HG02588 (cell line): ENCODE results near the gene HECW1.

Experiments
- ATAC-seq: cut with Tn5 transposase; IDR thresholded peaks from one replicate; pipeline ENCODE4 v1.9.1; 2021; ENCODE audit warnings: mild to moderate bottlenecking, moderate library complexity; ENCODE audit not compliant: unreplicated experiment

Gene HECW1

DNA sequence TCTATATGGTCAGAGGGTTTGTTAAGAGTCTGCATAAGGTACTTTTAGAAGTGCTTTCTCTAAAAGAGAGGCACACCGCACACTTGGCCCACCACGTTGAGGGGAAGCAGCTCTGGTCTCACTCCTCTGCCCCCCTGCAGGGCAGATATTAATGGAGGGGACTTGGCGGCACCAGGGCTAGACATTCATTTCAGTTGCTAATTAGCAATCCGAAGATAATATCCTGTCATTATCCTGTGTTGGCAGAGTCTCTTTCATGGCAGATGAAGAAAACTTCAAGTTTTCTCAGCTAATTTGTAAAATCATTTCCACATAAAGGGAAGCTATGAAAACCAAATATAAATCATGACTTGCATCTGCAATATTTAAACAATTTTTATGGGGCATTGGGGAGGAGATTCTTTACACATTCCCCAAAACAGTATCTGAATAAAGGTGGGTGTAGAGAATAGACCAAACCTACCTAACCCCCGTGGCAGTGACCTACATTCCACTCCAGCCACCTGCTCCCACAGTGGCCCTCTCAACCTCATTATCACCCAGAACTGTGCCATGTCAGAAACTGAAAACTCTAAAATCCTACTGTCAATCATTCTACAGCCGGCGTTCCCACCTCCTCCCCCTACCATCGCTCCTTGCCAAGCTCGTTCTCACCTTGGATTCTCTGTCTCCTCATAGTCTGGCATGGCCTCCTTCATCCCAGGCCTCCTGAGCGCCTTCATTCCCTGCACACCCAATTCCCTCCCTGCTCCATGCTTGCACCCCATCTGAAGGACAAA lies 416.3 kb downstream of the HECW1 start:
- no peak for ATAC-seq

DNA sequence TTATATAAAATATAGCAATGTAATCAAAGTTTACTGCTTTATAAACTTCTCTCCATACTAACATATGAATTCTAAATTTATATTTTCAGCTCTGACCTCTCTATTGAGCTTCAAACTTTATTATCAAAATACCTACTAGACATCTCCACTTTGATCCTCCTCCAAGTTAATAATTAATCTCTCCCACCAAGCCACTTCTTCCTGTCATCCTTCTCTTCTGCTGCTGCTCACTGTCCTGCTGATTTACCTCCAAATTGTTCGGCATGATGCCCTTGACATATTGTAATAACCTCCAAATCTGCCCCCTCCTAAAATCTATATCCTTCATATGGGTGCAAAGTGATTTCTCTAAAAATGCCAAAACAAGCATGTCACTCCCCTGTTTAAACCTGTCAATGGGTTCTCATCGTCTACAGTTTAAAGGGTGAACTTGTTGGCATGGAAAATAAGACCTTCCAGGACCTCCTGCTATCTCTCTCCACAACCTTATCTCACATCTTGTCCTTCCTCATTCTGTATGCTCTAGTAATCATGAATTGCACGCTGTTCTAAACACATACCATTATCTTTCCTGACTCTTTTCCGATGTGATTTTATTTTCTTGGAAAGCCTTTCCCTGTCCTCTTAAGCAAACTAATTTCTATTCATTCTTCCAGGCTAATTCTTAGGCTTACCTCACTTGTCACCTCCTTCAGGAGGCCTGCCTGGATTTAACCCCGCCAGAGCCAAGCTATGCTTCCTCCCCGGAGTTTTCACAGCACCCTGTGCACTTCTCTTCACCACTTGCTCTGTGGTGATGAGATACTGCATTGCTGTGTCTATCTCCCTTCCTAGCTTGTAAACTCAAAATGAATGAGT lies 418.3 kb downstream of the HECW1 start:
- no peak for ATAC-seq

DNA sequence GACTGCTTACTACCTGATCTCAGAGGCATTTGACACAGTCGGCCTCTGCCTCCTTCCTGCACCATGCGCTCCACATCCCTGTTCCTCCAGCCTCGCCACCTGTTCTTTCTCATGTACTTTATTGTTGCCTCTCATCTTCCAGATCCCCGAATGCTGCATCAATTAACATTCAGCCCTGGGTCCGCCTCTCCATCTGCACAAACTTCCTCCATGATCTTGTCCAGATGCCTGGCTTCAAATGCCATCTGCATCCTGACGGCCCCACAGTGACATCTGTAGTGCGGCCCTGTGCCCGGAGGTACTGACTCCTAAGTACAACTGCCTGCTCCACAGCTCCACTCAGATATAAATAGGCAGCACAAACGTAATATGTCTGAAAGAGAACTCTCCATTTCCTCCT lies 419.3 kb downstream of the HECW1 start:
- no peak for ATAC-seq

DNA sequence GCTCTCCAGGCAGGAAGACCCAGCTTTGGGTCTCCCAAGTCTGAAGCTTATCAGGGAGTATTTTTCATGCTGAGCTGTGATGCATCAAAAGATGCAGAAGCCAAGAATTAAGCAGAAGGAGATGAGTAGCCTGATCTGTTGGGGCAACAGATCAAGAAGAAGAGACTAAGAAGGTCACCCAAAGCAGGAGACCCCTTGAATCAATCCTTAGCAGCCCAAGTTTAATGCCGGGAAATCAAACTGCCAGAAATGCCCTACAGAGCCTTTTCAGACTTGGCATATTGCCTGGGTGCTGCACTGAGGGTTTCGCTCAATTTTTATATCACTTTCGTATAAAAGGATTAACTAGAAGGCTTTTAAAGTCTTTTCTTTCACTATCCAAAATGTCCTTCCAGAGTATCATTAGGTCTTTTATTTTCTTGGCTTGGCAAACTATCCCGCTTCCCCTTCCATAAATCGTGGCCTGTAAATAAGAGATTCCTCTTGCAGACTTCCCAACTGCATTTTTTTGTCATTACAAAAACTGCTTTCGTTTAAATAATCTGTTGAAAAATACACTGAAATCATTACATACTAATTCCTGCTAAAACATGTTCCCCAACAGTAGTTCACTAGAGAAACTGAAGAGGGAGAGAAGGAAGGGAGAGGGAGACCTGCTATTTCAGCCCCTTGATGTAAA lies 421.5 kb downstream of the HECW1 start:
- no peak for ATAC-seq

DNA sequence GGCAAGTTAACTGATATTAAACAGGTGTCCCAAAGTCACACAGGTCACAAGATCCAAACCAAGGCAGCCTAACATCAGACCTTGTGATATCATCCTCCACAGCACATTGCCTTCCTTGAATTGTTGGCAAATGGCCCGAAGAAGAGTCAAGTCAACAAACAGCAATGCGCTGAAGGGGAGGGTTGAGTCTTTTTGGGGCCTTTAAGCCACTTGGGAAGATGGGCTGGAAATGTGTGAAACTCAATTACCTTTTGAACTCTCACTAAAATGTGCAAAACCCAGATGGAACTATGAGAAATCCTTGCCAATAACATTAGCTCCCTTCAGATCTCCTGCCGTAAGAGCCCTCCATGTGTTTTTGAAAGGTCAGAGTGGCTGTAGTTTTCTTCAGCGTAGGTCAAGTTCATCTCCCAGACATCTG lies 422.6 kb downstream of the HECW1 start:
- no peak for ATAC-seq

DNA sequence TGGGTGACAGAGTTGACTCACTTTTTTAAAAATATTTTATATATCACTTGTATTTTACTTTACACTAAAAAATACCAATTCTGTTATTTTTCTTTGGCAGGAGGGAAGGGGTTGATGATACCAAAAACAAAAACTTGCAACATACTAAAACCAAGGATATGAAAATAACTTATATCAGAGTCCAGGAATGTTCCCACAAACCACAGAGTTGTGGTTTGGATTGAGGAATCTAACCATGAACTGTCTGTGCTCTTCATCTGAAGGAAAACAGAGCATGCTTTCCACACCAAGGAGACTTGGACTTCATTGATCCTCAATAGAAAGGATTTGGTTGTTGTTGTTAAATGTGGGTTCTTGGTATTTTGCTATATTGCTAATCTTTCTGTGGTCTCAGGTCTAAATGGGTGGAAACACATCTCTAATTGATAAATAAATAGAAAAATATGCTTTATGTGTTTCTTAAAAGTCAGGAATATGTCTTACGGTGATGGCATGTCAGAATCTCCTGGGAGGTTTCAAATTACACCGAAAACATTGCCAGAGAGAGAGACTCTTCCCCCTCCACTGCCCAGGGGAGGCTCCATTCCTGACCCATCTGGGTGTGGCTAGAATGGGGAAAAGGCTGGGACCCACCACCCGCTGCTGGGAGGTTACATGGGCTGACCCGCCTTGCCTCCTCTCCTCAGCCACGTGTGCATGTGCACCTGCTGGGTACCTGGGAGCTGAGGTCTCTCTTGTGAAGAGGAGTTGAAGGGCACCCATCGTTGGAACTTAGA lies 423.6 kb downstream of the HECW1 start:
- ATAC-seq = no peak

DNA sequence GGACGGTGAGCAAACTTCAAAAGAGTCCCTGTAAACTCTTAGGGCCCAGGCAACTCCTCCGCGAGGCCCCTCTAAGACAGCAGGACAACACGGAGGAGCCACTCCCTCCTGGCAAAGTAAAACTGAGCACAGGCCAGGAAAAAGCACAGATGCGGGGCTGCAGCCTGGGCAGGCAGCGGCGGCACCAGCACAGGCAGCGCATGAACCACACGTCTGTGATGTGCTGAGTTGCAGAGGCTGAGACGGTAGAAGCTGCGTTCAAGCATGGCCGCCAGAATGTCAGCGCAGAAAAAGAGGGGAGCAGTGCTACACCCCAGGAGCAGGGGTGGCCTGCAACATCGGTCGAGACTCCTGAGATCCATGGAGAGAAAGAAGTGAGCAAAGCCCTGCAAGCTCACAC lies 424.3 kb downstream of the HECW1 start:
- ATAC-seq = no peak

DNA sequence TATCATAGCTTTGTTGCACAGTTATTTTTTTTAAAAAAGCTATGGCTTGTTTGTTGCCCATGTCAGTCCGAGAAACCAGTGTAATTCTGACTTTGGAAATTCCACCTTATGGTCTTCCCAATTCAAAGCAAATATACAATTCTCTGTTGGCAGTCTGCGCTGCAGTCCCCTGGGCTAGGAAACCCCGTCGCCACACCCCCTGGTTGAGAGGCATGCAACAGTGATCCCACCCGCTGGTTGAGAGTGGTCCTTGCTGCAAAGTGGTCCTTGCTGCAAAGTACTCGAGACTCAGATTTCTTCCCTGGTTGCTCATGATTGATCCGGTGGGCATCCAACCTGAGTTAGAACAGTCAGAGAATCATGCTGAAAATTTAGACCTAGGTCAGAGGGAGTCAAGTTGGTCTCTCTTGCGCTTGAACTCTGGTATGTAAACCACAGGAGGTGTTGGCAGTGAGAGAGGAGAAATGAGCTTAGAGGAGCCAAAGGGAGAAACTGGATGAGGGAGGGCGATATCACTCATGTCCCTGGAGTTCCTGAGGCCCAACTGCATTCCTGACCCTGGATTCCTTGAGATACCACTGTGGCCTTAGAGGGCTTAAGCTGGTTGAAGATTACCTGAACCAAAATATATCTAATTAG lies 425.4 kb downstream of the HECW1 start:
- no peak for ATAC-seq

DNA sequence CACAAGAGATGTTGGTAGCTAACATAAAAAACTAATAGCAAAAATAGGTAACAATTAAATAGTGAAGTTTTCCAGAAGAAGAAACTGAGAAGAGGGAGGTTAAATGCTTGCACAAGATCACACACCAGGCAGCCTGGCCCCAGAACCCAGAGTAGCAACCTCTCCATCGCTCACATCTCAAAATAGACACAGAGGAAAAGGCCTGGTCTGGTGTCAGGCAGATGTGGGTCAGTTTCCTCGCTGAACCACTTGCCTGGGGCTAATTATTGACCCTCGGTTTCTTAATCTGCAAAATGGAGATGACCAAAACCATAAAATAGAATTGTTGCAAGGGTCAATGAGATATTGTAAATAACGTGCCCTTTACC lies 425.9 kb downstream of the HECW1 start:
- no peak for ATAC-seq

DNA sequence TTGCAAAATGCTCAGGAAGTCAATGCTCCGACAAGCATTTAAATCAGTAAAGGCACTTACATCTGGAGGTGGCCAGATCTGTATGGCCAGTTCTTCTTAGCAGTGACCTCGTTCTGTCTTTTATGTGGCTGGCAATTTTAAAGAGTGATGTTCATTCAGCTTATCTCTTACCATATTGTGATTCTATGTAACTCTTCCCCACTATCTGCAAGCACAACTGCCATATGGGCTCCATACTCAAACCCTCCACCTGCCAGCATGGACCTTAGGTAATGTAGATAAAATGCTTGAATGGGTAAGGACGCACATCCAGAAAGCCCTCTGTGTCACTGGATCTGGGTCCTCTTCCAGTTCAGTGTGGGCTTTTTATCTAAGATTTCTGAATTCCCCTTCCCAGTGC lies 428.0 kb downstream of the HECW1 start:
- no peak for ATAC-seq

DNA sequence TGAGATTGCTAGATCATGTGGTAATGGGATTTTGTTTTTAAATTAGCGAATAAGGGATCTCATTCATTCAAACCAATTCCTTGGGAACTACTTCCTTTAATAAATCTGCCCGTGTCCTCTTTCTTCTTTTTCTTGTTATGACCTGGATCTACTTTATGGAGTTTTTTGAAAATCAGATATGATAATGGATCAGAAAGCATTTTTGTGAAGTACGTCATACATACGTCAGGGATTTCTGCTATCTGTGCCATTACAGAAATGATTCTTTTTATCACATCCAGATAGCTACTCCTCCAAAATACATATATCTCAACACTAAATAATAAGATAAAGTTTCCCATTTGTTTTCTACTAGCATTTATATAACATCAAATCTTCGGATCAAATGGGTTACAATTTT lies 430.3 kb downstream of the HECW1 start:
- ATAC-seq = no peak

DNA sequence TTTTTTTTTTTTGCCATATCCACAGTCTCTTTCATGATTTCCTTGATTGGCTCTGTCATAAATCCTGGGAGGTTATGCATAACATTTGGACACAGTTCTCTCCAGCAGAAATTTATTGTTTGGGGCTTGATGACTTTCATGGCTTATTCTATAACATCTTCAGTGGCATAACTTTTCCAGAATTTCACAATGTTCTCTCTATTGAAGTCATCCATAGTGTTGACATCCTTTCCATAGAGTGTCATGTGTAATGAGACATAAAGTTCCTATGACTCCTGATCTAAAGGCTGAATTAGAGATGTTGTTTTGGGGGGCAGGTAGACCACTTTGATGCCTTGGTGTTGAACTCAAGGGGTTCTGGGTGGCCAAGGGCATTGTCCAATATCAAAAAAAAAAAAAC lies 433.8 kb downstream of the HECW1 start:
- ATAC-seq = no peak

DNA sequence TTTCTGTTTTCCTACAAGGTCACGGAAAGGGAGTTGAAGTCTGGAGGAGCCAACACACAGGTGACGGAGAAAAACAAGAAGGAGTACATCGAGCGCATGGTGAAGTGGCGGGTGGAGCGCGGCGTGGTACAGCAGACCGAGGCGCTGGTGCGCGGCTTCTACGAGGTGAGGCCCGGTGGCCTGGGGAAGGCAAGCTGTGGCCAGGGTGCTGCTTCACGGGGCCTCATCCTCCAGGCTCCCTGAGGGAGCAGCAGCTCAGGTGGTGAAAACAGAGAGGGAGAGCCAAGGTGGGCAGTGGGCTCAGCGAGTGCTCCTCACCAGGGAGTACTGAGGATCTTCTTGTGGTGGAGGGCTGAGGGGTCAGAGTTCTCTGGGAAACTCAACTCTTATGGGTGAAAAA lies 438.0 kb downstream of the HECW1 start:
- no peak for ATAC-seq

DNA sequence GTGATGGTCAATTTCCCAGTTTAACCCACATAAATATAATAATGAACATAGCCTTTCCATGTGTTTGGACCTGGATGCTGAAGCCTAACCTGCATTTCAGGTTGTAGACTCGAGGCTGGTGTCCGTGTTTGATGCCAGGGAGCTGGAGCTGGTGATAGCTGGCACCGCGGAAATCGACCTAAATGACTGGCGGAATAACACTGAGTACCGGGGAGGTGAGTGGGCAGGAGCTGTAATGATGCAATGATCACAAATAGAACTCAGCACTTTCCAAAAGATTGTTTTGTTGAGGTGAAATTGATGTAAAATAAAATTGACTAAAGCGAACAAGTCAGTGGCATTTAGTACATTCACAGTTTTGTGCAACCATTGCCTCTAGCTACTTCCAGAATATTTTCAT lies 439.7 kb downstream of the HECW1 start:
- ATAC-seq = no peak

DNA sequence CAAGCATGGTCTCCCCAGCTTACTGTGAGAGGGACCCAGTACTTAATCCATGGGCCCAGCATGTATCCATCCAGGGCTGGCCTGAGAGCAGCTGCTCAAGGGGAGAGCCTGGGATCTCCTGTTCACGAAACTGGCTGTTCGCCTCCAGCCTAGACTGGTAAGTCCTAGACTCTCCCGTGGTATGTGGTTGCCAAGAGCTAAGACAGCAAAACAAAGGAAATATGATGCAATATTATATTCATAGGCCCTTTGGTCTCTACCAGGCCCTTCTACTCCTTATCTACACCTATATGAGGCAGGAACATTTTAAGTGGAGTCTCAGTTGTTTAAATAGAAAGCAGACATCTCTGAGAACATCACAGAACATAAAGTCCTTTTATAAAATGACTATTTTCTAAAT lies 441.6 kb downstream of the HECW1 start:
- no peak for ATAC-seq

DNA sequence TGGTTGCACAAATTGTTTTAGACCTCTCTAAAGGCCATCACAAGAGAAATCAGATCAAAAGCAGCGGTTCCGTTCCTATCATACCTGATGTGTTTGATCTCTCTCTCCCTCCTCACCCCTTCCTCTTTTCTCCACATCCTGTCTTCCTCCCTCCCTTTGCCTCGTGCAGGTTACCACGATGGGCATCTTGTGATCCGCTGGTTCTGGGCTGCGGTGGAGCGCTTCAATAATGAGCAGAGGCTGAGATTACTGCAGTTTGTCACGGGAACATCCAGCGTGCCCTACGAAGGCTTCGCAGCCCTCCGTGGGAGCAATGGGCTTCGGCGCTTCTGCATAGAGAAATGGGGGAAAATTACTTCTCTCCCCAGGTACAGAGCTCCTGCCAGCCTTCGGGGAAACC lies 442.0 kb downstream of the HECW1 start:
- ATAC-seq = no peak

DNA sequence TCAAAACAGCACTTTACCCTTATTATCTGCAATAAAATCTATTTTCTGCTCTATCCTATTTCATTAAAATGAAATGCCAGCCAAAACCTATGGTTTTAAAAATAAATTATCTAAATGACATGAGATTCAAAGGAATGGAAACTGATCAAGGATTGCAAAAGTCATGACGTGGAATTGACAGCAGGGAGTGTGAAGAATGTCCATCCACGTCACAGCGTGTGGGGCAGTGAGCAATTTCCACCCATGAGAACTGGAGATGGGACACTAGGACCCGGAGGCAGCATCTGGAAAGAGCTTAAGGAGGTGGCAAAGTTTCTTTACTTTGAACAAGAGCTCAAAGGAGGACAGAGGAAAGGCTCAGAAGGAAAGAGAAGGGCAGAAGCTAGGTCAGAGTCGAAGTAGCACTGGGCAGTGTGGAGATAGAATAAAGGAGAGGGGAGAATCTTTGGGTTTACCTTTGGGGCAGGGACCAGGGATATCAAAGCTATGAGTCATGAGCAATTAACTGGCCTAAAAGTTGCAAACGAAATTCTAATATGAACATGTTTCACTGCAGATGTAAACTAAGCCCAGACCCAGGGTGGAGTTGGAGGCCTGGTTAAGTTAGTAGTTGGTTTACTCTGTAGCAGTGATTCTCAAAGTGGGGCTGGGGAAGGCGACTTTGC lies 445.5 kb downstream of the HECW1 start:
- ATAC-seq = no peak

DNA sequence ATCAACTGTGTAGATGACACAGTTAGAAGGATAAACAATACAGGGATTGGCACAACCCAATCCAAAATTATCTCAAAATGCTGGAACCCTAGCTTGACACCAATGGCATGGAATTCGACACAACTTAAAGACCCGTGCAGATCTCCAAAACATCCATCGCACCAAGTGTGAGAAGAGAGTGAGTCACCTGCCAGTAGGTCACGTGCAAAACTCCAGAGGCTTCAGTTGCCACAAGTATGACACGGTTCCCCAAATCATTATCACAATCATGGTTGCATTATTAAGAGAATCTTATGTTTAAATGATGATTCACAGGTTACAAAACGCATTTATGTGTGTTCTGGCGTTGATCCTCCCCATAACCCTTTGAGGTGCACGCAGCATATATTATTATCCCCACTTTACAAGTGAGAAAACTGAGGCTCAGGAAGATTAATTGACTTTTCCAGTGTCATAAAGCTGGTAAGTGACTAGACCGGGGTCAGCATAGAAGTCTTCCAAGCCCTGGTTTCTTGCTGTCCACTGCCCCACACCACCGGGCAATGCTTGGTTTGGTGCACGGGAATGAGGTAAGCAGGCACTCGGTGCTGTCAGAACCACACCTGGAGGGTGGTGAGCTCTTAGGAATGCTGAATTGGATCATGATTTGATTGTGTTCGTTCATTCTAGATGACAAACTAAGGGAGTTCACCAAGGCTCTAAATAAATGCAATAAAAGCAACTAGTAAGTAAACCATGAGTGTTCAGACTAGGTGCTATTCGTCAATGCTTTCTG lies 446.9 kb downstream of the HECW1 start:
- ATAC-seq = no peak

DNA sequence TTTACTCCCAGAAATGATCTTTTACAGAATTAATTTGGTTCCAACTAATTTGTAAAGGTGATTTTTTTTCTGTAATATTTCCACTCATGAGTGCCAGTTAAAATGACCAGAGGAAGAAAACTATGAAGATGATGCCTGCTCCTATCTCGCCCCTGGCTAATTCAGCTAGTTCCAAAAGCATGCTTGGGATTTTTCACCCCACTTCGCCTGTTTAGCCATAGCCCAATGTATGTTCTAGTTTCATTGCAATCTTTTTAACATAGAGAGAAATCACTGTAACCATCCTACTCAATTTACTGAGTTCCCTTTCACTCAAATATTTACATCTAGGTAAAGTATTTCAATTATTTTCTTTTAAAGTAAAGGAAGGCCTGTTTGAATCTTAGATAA lies 447.5 kb downstream of the HECW1 start:
- no peak for ATAC-seq
